ENCODE results near the gene ADAM11.

GRCh38 chr17:44738214-44738906 lies 20.4 kb upstream of the ADAM11 start:
- TF ChIP-seq ZNF274 (IDR thresholded peaks at IDR 0.05; ENCODE audit: low read depth, low read length) (no peak), YY1 (IDR thresholded peaks at IDR 0.05; ENCODE audit: insufficient read depth, insufficient read length) (no peak)
